HG03469 (cell line): Measurements from ENCODE around the gene UVRAG.

ENCODE experiments used
- ATAC-seq: cut with Tn5 transposase; IDR thresholded peaks from one replicate; pipeline ENCODE4 v1.9.1; 2021; ENCODE audit warnings: mild to moderate bottlenecking, moderate library complexity, moderate number of reproducible peaks; ENCODE audit not compliant: unreplicated experiment

UVRAG gene

GRCh38 chr11:76157891-76158290 lies 342.9 kb downstream of the UVRAG start:
- ATAC-seq = no peak

- no peak for ATAC-seq
Measured at GRCh38 chr11:76158394-76159302, 343.6 kb downstream of the UVRAG start.

- no peak for ATAC-seq
Measured at GRCh38 chr11:76159303-76159937, 344.4 kb downstream of the UVRAG start.

- ATAC-seq = no peak
Measured at GRCh38 chr11:76159983-76160661, 345.1 kb downstream of the UVRAG start.

GRCh38 chr11:76160856-76161255 lies 345.8 kb downstream of the UVRAG start:
- no peak for ATAC-seq

GRCh38 chr11:76161261-76161961 lies 346.4 kb downstream of the UVRAG start:
- no peak for ATAC-seq

GRCh38 chr11:76162336-76163288 lies 347.6 kb downstream of the UVRAG start:
- no peak for ATAC-seq

- ATAC-seq = no peak
Measured at GRCh38 chr11:76163289-76163880, 348.4 kb downstream of the UVRAG start.

GRCh38 chr11:76164081-76164480 lies 349.1 kb downstream of the UVRAG start:
- no peak for ATAC-seq

- no peak for ATAC-seq
Measured at GRCh38 chr11:76164861-76165751, 350.1 kb downstream of the UVRAG start.

GRCh38 chr11:76166314-76166713 lies 351.3 kb downstream of the UVRAG start:
- no peak for ATAC-seq

- ATAC-seq = no peak
Measured at GRCh38 chr11:76167590-76167989, 352.6 kb downstream of the UVRAG start.

GRCh38 chr11:76169473-76169896 lies 354.5 kb downstream of the UVRAG start:
- no peak for ATAC-seq

- ATAC-seq = no peak
Measured at GRCh38 chr11:76170468-76170867, 355.5 kb downstream of the UVRAG start.

- ATAC-seq = no peak
Measured at GRCh38 chr11:76172583-76172982, 357.6 kb downstream of the UVRAG start.

GRCh38 chr11:76173663-76174062 lies 358.7 kb downstream of the UVRAG start:
- ATAC-seq = no peak

GRCh38 chr11:76174330-76174729 lies 359.3 kb downstream of the UVRAG start:
- ATAC-seq = no peak

GRCh38 chr11:76175783-76176182 lies 360.8 kb downstream of the UVRAG start:
- no peak for ATAC-seq
